GM20000 (cell line): ENCODE results near the gene SLC5A6.

ENCODE experiments used
- DNase-seq: peaks from one replicate; pipeline ENCODE4 v3.0.0; 2012; ENCODE audit warnings: low spot score
- CTCF ChIP-seq: IDR thresholded peaks from 2 replicates; pipeline ENCODE4 v1.5.1; 2012; ENCODE audit warnings: mild to moderate bottlenecking, control low read depth; ENCODE audit errors: extremely low read depth, missing control alignments

SLC5A6 gene

GRCh38 chr2:27236136-27236535 lies 24.1 kb upstream of the SLC5A6 start:
- TF ChIP-seq CTCF: no peak
- DNase-seq: no peak

GRCh38 chr2:27233341-27233740 lies 21.3 kb upstream of the SLC5A6 start:
- DNase-seq: no peak
- no peak for TF ChIP-seq CTCF

- DNase-seq: no peak
- TF ChIP-seq CTCF: no peak
Measured at GRCh38 chr2:27231921-27232320, 19.9 kb upstream of the SLC5A6 start.

- no peak for DNase-seq
- no peak for TF ChIP-seq CTCF
Measured at GRCh38 chr2:27227501-27227900, 15.4 kb upstream of the SLC5A6 start.

GRCh38 chr2:27225526-27225925 lies 13.5 kb upstream of the SLC5A6 start:
- no peak for TF ChIP-seq CTCF

GRCh38 chr2:27223416-27223815 lies 11.3 kb upstream of the SLC5A6 start:
- DNase-seq: no peak
- TF ChIP-seq CTCF: no peak

More at GRCh38 chr2:27225526-27225925, 13.5 kb upstream of the SLC5A6 start:
- no peak for DNase-seq

- DNase-seq: no peak
- no peak for TF ChIP-seq CTCF
Measured at GRCh38 chr2:27222407-27222806, 10.3 kb upstream of the SLC5A6 start.

- TF ChIP-seq CTCF: no peak
- DNase-seq: no peak
Measured at GRCh38 chr2:27221166-27221565, 9.1 kb upstream of the SLC5A6 start.
